Natural killer cell (primary cell): ENCODE results near the gene CHSY1. TPM values are rescaled to one million over a fixed set of nuclear protein-coding genes. Genes with fewer than 3 reads are reported as not detected.
A peak's percentile ranks its signal among the peaks of the same experiment; 100 is the strongest.

Source experiments
- ATAC-seq, 3 donors: fragments of 150-1000 bp in 2 of 3; fragments of 200-7000 bp in 1 of 3; cut with Tn5 transposase; 1 replicate in 1 of 3; 2 replicates in 2 of 3; pipeline ENCODE4 v1.10.0; 2021; ENCODE audit warnings: mild to moderate bottlenecking in 2 of 3, moderate library complexity in 2 of 3
- DNase-seq, 2 donors: peaks; one replicate each; pipeline versions ENCODE4 v3.0.0 to v3.0.0-alpha.2; 2013 to 2021; ENCODE audit warnings: mixed read lengths in 1 of 2
- H3K27ac ChIP-seq: one replicate; pipeline ENCODE4 v1.5.1; 2013; ENCODE audit warnings: mild to moderate bottlenecking, low read length
- H3K27me3 ChIP-seq: one replicate; pipeline ENCODE4 v1.6.1; 2013; ENCODE audit warnings: low read length; ENCODE audit not compliant: control insufficient read depth, insufficient read depth
- H3K36me3 ChIP-seq: one replicate; pipeline ENCODE4 v1.6.1; 2013; ENCODE audit warnings: low read length; ENCODE audit not compliant: control insufficient read depth, insufficient read depth
- H3K4me1 ChIP-seq: one replicate; pipeline ENCODE4 v1.6.1; 2013; ENCODE audit warnings: low read length; ENCODE audit not compliant: control insufficient read depth, insufficient read depth
- H3K4me3 ChIP-seq: one replicate; pipeline ENCODE4 v1.5.1; 2013; ENCODE audit warnings: low read length
- H3K9me3 ChIP-seq: one replicate; pipeline ENCODE4 v1.6.1; 2013; ENCODE audit warnings: low read length; ENCODE audit not compliant: control insufficient read depth, insufficient read depth
- H3K27ac Mint-ChIP-seq, 2 donors: one replicate each; pipeline ENCODE4 v1.8.0; 2022; ENCODE audit warnings: mild to moderate bottlenecking in 2 of 2, mixed read lengths in 2 of 2, moderate library complexity in 1 of 2
- H3K27me3 Mint-ChIP-seq, 2 donors: one replicate each; pipeline ENCODE4 v1.8.0; 2022; ENCODE audit warnings: low read depth in 2 of 2, mixed read lengths in 2 of 2
- H3K36me3 Mint-ChIP-seq: one replicate; pipeline ENCODE4 v1.8.0; 2022; ENCODE audit warnings: mixed read lengths
- H3K4me1 Mint-ChIP-seq, 2 donors: one replicate each; pipeline ENCODE4 v1.8.0; 2022; ENCODE audit warnings: mixed read lengths in 2 of 2
- H3K4me3 Mint-ChIP-seq: one replicate; pipeline ENCODE4 v1.8.0; 2022; ENCODE audit warnings: mild to moderate bottlenecking, moderate library complexity, mixed read lengths
- H3K9me3 Mint-ChIP-seq, 2 donors: one replicate each; pipeline ENCODE4 v1.8.0; 2022; ENCODE audit warnings: mixed read lengths in 2 of 2
- CTCF ChIP-seq: fragments of 200-600 bp; IDR thresholded peaks from one replicate; pipeline ENCODE4 v1.8.0; 2022; ENCODE audit warnings: antibody characterized with exemption
- WGBS: methylation state at CpG from one replicate; pipeline ENCODE4 v1.1.7; 2013; ENCODE audit warnings: missing lambda C conversion rate; ENCODE audit not compliant: insufficient coverage; 5-methylcytosine and 5-hydroxymethylcytosine counted together
- intact Hi-C: fragments of 100-400 bp; cut with micrococcal nuclease; formaldehyde crosslinking; loops from one replicate; pipeline ENCODE4 v1.14.2; 2022
- total RNA-seq, 4 donors: library from RNA; stranded (reverse); fragments of 120-200 nt in 1 of 4; gene quantifications; one replicate each; pipeline versions ENCODE4 v1.2.3 to v1.2.4, GENCODE V29; 2013 to 2022

The CHSY1 gene
- total RNA-seq, 3 donors from 2014 or later (not counting 1 experiment from before 2014, with no cell fraction given), result 21.1 to 32.5 (median 30.8) TPM

GRCh38 chr15:101206176-101206591 lies 45.7 kb downstream of the CHSY1 start:
- no peak overlapping the region for H3K27ac ChIP-seq
- H3K9me3 Mint-ChIP-seq, result no peaks in the 10 kb centered on the region
- no peak overlapping the region for H3K4me3 ChIP-seq
- WGBS, result 43% methylated on average over 11 of the region's 12 CpGs
- peaks cover 78 to 80% of the 10 kb centered on the region in 2 donors for H3K4me1 Mint-ChIP-seq
- peak overlapping the region; percentile 85 to 87 for H3K27ac Mint-ChIP-seq
- H3K36me3 ChIP-seq, result no peaks in the 10 kb centered on the region
- TF ChIP-seq CTCF, result no peak
- ATAC-seq, result peak; percentile 78 to 94 (median 81)
- H3K4me1 ChIP-seq, result peaks cover 24% of the 10 kb centered on the region
- peak; percentile 27 to 62 for DNase-seq
- H3K27me3 ChIP-seq, result no peaks in the 10 kb centered on the region
- H3K4me3 Mint-ChIP-seq, result peak overlapping the region; percentile 83
- intact Hi-C loops, result no loop called here
- no peaks in the 10 kb centered on the region for H3K27me3 Mint-ChIP-seq
- no peaks in the 10 kb centered on the region for H3K36me3 Mint-ChIP-seq
- no peaks in the 10 kb centered on the region for H3K9me3 ChIP-seq

- H3K9me3 ChIP-seq, result no peaks in the 10 kb centered on the region
- 75% methylated on average over 5 of the region's 5 CpGs for WGBS
- Mint-ChIP-seq H3K36me3 (no peaks in the 10 kb centered on the region), H3K4me1 (peaks cover 83 to 85% of the 10 kb centered on the region in 2 donors), H3K9me3 (no peaks in the 10 kb centered on the region), H3K27ac (peak overlapping the region; percentile 85 to 87), H3K27me3 (no peaks in the 10 kb centered on the region), H3K4me3 (peak overlapping the region; percentile 43)
- H3K36me3 ChIP-seq, result no peaks in the 10 kb centered on the region
- no peak for ATAC-seq
- H3K4me1 ChIP-seq, result peaks cover 34% of the 10 kb centered on the region
- DNase-seq, result no peak
- no peak overlapping the region for H3K27ac ChIP-seq
- no peaks in the 10 kb centered on the region for H3K27me3 ChIP-seq
- H3K4me3 ChIP-seq, result no peak overlapping the region
- intact Hi-C loops, result no loop called here
- no peak for TF ChIP-seq CTCF
Measured at GRCh38 chr15:101204739-101205535, 46.9 kb downstream of the CHSY1 start.

- Histone ChIP-seq H3K9me3 (no peaks in the 10 kb centered on the region), H3K27ac (no peak overlapping the region), H3K4me1 (peaks cover 38% of the 10 kb centered on the region), H3K36me3 (no peaks in the 10 kb centered on the region), H3K4me3 (no peak overlapping the region), H3K27me3 (no peaks in the 10 kb centered on the region)
- ATAC-seq (no peak), DNase-seq (no peak)
- H3K9me3 Mint-ChIP-seq, result no peaks in the 10 kb centered on the region
- H3K4me3 Mint-ChIP-seq, result peak overlapping the region; percentile 40
- H3K36me3 Mint-ChIP-seq, result no peaks in the 10 kb centered on the region
- intact Hi-C loops, result no loop called here
- peak overlapping the region in 1 of 2 donors; percentile 66 for H3K27ac Mint-ChIP-seq
- no peaks in the 10 kb centered on the region for H3K27me3 Mint-ChIP-seq
- WGBS, result 80% methylated on average over 7 of the region's 7 CpGs
- peaks cover 83% of the 10 kb centered on the region in 2 donors for H3K4me1 Mint-ChIP-seq
- TF ChIP-seq CTCF, result no peak
Measured at GRCh38 chr15:101203607-101204189, 48.1 kb downstream of the CHSY1 start.
